Testis (tissue), 2 donors: ENCODE data around the gene EBP.

Experiments
- CTCF ChIP-seq, 3 experiments: fragments of 450-650 bp in 2 of 3; fragments of 200-600 bp in 1 of 3; sonication (generic) in 1 of 3; IDR thresholded peaks; one replicate each; pipeline ENCODE4 v1.5.1; 2016 to 2019; ENCODE audit warnings: antibody characterized with exemption in 3 of 3, mild to moderate bottlenecking in 2 of 3, moderate library complexity in 1 of 3
- POLR2A ChIP-seq: fragments of 450-650 bp; IDR thresholded peaks from one replicate; pipeline ENCODE4 v1.6.1; 2017; ENCODE audit warnings: antibody characterized with exemption, mild to moderate bottlenecking, moderate library complexity

DNA sequence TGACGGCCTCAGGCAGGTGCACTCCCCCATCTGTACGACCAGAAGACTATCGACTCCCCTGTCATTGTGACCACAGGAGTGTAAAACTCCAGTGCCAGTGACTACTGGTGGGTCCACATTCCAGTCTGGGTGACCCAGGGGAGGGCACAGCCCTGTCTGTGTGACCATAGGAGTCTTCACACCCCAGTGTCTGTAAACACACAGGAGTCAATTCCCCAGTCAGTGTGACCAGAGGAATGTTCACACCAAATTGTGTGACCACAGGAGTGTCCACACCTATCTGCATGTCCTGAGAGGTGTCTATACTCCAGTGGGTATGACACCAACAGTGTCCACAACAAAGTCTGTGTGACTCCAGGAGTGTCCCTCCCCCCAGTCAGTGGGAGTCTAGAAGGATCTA, 33.6 kb upstream of the EBP start:
- TF ChIP-seq CTCF (IDR thresholded peaks at IDR 0.05) (no peak), POLR2A (no peak)
